ENCODE measurements around the gene SMARCA1.

DNA sequence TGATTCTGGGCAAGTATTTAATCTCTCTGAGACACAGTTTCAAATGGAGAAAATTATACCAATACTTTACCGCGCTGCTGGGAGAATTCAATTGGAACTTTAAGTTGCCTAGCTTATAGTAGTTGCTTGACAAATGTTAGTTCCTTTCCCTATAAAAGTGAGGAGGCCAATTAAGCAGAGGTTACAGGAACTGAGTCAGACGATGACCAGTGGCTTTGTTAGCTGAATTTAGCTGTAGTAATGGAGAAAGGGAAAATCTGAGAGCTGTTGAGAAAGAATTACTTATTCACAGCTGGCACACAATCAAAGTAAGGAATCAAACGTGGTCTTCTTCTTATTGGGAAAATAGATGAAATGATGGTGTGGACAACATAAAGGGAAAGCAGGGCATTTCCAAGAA, 29.6 kb downstream of the SMARCA1 start:
- TF ChIP-seq FOXM1 (IDR thresholded peaks at IDR 0.05; ENCODE audit: borderline replicate concordance, low read depth) (no peak), CREB1 (IDR thresholded peaks at IDR 0.05; ENCODE audit: low read depth) (no peak), RAD21 (IDR thresholded peaks at IDR 0.05; ENCODE audit: low read depth) (no peak), REST (IDR thresholded peaks at IDR 0.05; ENCODE audit: low read depth) (no peak), EP300 (IDR thresholded peaks at IDR 0.05; ENCODE audit: borderline replicate concordance) (no peak), EGR1 (IDR thresholded peaks at IDR 0.05) (no peak), TAF1 (IDR thresholded peaks at IDR 0.05; ENCODE audit: low read depth) (no peak), NFIC (IDR thresholded peaks at IDR 0.05) (no peak), ZBTB7A (IDR thresholded peaks at IDR 0.05; ENCODE audit: low read depth) (no peak), CEBPB (IDR thresholded peaks at IDR 0.05) (no peak), TEAD4 (IDR thresholded peaks at IDR 0.05) (no peak), YY1 (IDR thresholded peaks at IDR 0.05; ENCODE audit: low read depth) (no peak)
- TF ChIP-seq, protein P1, sequence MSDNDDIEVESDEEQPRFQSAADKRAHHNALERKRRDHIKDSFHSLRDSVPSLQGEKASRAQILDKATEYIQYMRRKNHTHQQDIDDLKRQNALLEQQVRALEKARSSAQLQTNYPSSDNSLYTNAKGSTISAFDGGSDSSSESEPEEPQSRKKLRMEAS (IDR thresholded peaks at IDR 0.05) = no peak
- TF ChIP-seq, protein P2, sequence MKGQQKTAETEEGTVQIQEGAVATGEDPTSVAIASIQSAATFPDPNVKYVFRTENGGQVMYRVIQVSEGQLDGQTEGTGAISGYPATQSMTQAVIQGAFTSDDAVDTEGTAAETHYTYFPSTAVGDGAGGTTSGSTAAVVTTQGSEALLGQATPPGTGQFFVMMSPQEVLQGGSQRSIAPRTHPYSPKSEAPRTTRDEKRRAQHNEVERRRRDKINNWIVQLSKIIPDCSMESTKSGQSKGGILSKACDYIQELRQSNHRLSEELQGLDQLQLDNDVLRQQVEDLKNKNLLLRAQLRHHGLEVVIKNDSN (IDR thresholded peaks at IDR 0.05) = no peak
